PC-3 (cell line): ENCODE results near the gene TRIM44. TPM values are rescaled to one million over a fixed set of nuclear protein-coding genes. Genes with fewer than 3 reads are reported as not detected.

ENCODE experiments used
- ATAC-seq: fragments of 200-7000 bp; cut with Tn5 transposase; 2 replicates; pipeline ENCODE4 v1.9.1; 2020; ENCODE audit warnings: mild to moderate bottlenecking, moderate library complexity
- BruUV-seq: library from RNA; stranded (reverse); fragments of 400-500 nt; replicated peaks from 2 replicates; lab custom pipeline; 2021; lab: Mats Ljungman, UMichigan
- CTCF ChIA-PET: fragments of 300-600 bp; sonication (Branson Sonifier 250); formaldehyde crosslinking; loops from one replicate; lab custom pipeline; 2022; ENCODE audit warnings: antibody characterized with exemption; lab: Charles Lee
- POLR2A ChIA-PET: fragments of 300-600 bp; sonication (Branson Sonifier 250); formaldehyde crosslinking; loops from one replicate; lab custom pipeline; 2022; ENCODE audit warnings: antibody characterized with exemption; ENCODE audit not compliant: unreplicated experiment; lab: Charles Lee
- DNase-seq: peaks from one replicate; pipeline ENCODE4 v3.0.0-alpha.2; 2015
- H2AFZ ChIP-seq: fragments of 300-600 bp; sonication (generic); 2 replicates; pipeline ENCODE4 v1.6.0; 2016; ENCODE audit warnings: antibody characterized with exemption, low read length
- H3F3A ChIP-seq: fragments of 300-600 bp; sonication (generic); one replicate; pipeline ENCODE4 v1.6.0; 2017; ENCODE audit warnings: antibody characterized with exemption, low read length, control low read depth, mild to moderate bottlenecking; ENCODE audit not compliant: unreplicated experiment
- H3K27ac ChIP-seq: fragments of 300-600 bp; sonication (generic); 2 replicates; pipeline ENCODE4 v1.5.1; 2016; ENCODE audit warnings: mild to moderate bottlenecking, low read length
- H3K27me3 ChIP-seq: fragments of 300-600 bp; sonication (generic); 2 replicates; pipeline ENCODE4 v1.6.1; 2016; ENCODE audit warnings: low read length, mixed read lengths
- H3K36me3 ChIP-seq: fragments of 300-600 bp; sonication (generic); 2 replicates; pipeline ENCODE4 v1.6.1; 2016; ENCODE audit warnings: low read depth, mixed run types, low read length, mixed read lengths
- H3K4me1 ChIP-seq: fragments of 300-600 bp; sonication (generic); 2 replicates; pipeline ENCODE4 v1.5.1; 2016; ENCODE audit warnings: low read length; ENCODE audit not compliant: insufficient read depth
- H3K4me2 ChIP-seq: fragments of 300-600 bp; sonication (generic); 2 replicates; pipeline ENCODE4 v1.6.0; 2016; ENCODE audit warnings: low read length
- H3K4me3 ChIP-seq: fragments of 300-600 bp; sonication (generic); 2 replicates; pipeline ENCODE4 v1.5.1; 2016; ENCODE audit warnings: mild to moderate bottlenecking, low read length, mixed read lengths
- H3K79me2 ChIP-seq: fragments of 300-600 bp; sonication (generic); 2 replicates; pipeline ENCODE4 v1.6.1; 2017; ENCODE audit warnings: low read length, mixed read lengths
- H3K9ac ChIP-seq: fragments of 300-600 bp; sonication (generic); 2 replicates; pipeline ENCODE4 v1.6.0; 2016; ENCODE audit warnings: mild to moderate bottlenecking, low read length
- H3K9me2 ChIP-seq: fragments of 300-600 bp; sonication (generic); replicated peaks from 2 replicates; pipeline ENCODE4 v1.6.1; 2016; ENCODE audit warnings: mixed run types, low read length, mixed read lengths
- H3K9me3 ChIP-seq: fragments of 300-600 bp; sonication (generic); 2 replicates; pipeline ENCODE4 v1.6.1; 2016; ENCODE audit warnings: low read length, mixed read lengths
- H4K20me1 ChIP-seq: fragments of 300-600 bp; sonication (generic); 2 replicates; pipeline ENCODE4 v1.6.1; 2016; ENCODE audit warnings: low read length, mixed read lengths
- EZH2 ChIP-seq: fragments of 300-600 bp; sonication (generic); IDR thresholded peaks from one replicate; pipeline ENCODE4 v1.6.1; 2017; ENCODE audit warnings: antibody characterized with exemption, mild to moderate bottlenecking, low read length; ENCODE audit not compliant: unreplicated experiment
- EZH2phosphoT487 ChIP-seq: fragments of 300-600 bp; sonication (generic); IDR thresholded peaks from 2 replicates; pipeline ENCODE4 v1.6.1; 2018; ENCODE audit warnings: mild to moderate bottlenecking, antibody characterized with exemption, low read length, borderline replicate concordance
- intact Hi-C: fragments of 100-400 bp; cut with micrococcal nuclease; formaldehyde crosslinking; loops from 2 replicates; pipeline ENCODE4 v1.9.0; 2023
- total RNA-seq: library from RNA; depleted of rRNA; stranded (reverse); fragments of >200 nt; gene quantifications from 2 replicates; pipeline ENCODE4 v1.2.3, GENCODE V29; 2014
- TF ChIP-seq, protein P1 (sequence below): fragments of 300-600 bp; sonication (generic); conservative IDR thresholded peaks from 2 replicates; pipeline ENCODE4 v1.5.1; 2017; ENCODE audit warnings: antibody characterized with exemption, low read depth, mild to moderate bottlenecking, low read length

The TRIM44 gene
- total RNA-seq, 1 experiment from 2014 or later: 14.0 TPM

DNA sequence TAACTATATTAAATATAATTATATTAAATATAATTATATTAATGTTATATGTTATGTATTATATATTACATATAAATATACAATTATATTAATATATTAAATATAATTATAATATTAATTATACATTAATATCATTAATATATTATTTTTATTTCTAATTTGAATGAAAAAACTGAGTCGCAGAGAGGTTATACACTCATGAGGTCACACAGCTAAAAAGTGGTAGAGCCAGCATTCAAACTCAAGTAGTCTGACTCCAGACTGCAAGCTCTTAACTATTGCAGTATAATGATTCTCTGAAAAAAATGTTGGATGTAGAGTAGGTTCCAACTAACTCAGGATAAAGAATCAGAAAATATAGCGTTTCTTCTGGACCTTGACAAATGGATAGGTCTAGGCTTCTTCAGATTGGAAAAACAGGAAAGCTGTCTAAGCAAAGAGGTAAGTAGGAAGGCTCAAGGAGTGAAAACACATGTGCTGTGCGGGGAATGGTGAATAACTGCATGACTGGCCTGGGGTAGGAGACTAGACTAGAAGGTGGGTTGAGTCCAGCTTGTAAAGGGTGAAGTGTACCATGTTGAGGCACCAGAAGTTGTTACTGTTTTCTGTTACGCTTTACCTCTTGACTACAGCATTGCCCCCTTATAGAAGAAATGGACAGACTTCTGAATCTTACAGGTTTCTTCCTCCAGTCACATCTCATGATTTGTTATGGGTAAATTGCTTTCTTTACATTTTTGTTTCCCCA is 80.3 kb downstream of the TRIM44 start:
- POLR2A ChIA-PET: no interaction called here
- BruUV-seq: no TSS peak

DNA sequence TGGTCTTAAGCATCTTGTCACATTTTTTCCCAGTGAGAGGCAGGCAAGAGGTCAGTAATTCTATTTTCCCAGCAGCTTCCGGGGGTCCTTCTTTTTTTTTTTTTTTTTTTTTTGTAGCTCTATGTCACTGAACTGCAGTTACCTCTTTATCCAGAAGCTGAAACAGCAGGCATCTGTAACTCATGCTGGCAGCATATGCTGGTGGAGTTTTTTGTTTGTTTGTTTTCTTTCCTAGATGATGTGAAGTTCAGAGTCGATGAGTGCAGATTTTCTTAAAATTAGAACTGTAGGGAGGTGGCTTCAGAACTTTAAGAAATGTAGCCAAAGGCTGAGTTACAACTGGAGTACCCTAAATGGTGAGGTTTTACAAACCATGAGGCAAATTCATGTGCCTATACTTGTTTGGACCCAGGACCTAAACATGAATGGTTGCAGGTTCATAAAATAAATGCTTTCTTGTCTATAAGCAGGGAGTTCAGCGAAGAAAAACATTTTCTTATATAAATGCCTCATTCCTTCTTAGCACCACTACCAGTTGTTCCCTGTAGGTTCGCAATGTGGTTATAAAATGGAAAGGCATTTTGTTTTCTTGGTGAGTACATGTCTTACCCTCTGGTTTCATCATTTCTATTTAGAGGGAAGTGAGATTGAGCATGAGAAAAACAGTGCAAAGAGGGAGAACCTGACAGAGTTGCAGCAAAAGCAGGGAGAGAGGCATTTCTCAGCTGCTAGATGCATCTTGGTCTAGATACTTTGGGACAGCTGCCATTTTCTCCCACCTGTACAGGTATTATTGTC is 84.0 kb downstream of the TRIM44 start:
- Histone ChIP-seq H3K4me2 (no peak overlapping the region), H3F3A (no peaks in the 10 kb centered on the region), H2AFZ (no peak overlapping the region), H4K20me1 (no peaks in the 10 kb centered on the region), H3K27me3 (no peaks in the 10 kb centered on the region), H3K9me3 (no peaks in the 10 kb centered on the region), H3K9me2 (no peaks in the 10 kb centered on the region), H3K9ac (no peak overlapping the region), H3K36me3 (peaks cover 2% of the 10 kb centered on the region; the same call in 1 of the 2 replicates), H3K4me1 (peaks cover 7% of the 10 kb centered on the region; the same call in 1 of the 2 replicates), H3K79me2 (no peaks in the 10 kb centered on the region), H3K4me3 (no peak overlapping the region), H3K27ac (no peak overlapping the region)
- ChIA-PET POLR2A (no interaction called here), CTCF (no interaction called here)
- intact Hi-C loops: no loop called here
- DNase-seq: no peak
- BruUV-seq: no TSS peak
- no peak for ATAC-seq
- TF ChIP-seq, protein P1, sequence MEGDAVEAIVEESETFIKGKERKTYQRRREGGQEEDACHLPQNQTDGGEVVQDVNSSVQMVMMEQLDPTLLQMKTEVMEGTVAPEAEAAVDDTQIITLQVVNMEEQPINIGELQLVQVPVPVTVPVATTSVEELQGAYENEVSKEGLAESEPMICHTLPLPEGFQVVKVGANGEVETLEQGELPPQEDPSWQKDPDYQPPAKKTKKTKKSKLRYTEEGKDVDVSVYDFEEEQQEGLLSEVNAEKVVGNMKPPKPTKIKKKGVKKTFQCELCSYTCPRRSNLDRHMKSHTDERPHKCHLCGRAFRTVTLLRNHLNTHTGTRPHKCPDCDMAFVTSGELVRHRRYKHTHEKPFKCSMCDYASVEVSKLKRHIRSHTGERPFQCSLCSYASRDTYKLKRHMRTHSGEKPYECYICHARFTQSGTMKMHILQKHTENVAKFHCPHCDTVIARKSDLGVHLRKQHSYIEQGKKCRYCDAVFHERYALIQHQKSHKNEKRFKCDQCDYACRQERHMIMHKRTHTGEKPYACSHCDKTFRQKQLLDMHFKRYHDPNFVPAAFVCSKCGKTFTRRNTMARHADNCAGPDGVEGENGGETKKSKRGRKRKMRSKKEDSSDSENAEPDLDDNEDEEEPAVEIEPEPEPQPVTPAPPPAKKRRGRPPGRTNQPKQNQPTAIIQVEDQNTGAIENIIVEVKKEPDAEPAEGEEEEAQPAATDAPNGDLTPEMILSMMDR: no peak
- TF ChIP-seq EZH2: no peak
- no peak for TF ChIP-seq EZH2phosphoT487

More for the DNA sequence above, 80.3 kb downstream of the TRIM44 start:
- Histone ChIP-seq H3K4me1 (no peaks in the 10 kb centered on the region), H3K9me3 (no peaks in the 10 kb centered on the region), H3K27ac (no peak overlapping the region), H3K9me2 (no peaks in the 10 kb centered on the region), H2AFZ (no peak overlapping the region), H3K4me3 (no peak overlapping the region), H3K36me3 (peaks cover 2% of the 10 kb centered on the region; the same call in 1 of the 2 replicates), H3K4me2 (no peak overlapping the region), H3K79me2 (no peaks in the 10 kb centered on the region), H3K27me3 (no peaks in the 10 kb centered on the region), H3K9ac (no peak overlapping the region), H3F3A (no peaks in the 10 kb centered on the region), H4K20me1 (no peaks in the 10 kb centered on the region)
- intact Hi-C loops: no loop called here
- CTCF ChIA-PET: no interaction called here
- ATAC-seq: no peak
- no peak for TF ChIP-seq EZH2phosphoT487
- TF ChIP-seq EZH2: no peak
- TF ChIP-seq, protein P1: no peak
- no peak for DNase-seq
